Right ventricle myocardium inferior (tissue), 1 donor: ENCODE data around the gene PRADC1. TPM values are rescaled to one million over a fixed set of nuclear protein-coding genes. Genes with fewer than 3 reads are reported as not detected.

Experiments used
- ATAC-seq: fragments of 200-7000 bp; cut with Tn5 transposase; one replicate; pipeline ENCODE4 v1.9.1; 2020; ENCODE audit warnings: mild to moderate bottlenecking, moderate library complexity
- DNase-seq: peaks from one replicate; pipeline ENCODE4 v3.0.0; 2021; ENCODE audit errors: missing footprints
- intact Hi-C: fragments of 100-400 bp; cut with DNase I; formaldehyde crosslinking; loops from one replicate; pipeline ENCODE4 v1.11.0; 2022
- total RNA-seq: library from RNA; stranded (reverse); fragmentation: NEBNext Ultra II Directional; extraction: Animal tissue kit (Norgen Biotek cat#: 25700); gene quantifications from one replicate; pipeline ENCODE4 v1.2.1, GENCODE V29; 2021
- donor health status: DM: no; HTN: yes; CAD: no; lungs with severe emphysema.

Gene PRADC1
- total RNA-seq, 1 donor from 2014 or later = 88.3 TPM

GRCh38 chr2:73244580-73244979 lies 11.5 kb upstream of the PRADC1 start:
- intact Hi-C loops = no loop called here
- DNase-seq (no peak), ATAC-seq (no peak)

- ATAC-seq (peak; percentile 43), DNase-seq (no peak)
- intact Hi-C loops = no loop called here
Observed at GRCh38 chr2:73243884-73244570, 11.0 kb upstream of the PRADC1 start.

- no peak for DNase-seq
- intact Hi-C loops = no loop called here
- no peak for ATAC-seq
Observed at GRCh38 chr2:73239776-73240175, 6.7 kb upstream of the PRADC1 start.

- ATAC-seq (no peak), DNase-seq (no peak)
- intact Hi-C loops = no loop called here
Observed at GRCh38 chr2:73238976-73239375, 5.9 kb upstream of the PRADC1 start.

- intact Hi-C loops = no loop called here
- DNase-seq = no peak
- no peak for ATAC-seq
Observed at GRCh38 chr2:73238149-73238548, 5.1 kb upstream of the PRADC1 start.

- DNase-seq = no peak
- no peak for ATAC-seq
- intact Hi-C loops = no loop called here
Observed at GRCh38 chr2:73237168-73237567, 4.1 kb upstream of the PRADC1 start.

- DNase-seq (no peak), ATAC-seq (no peak)
- intact Hi-C loops = no loop called here
Observed at GRCh38 chr2:73235315-73236028, 2.4 kb upstream of the PRADC1 start.

GRCh38 chr2:73233932-73234832 lies 1.1 kb upstream of the PRADC1 start, which contains the start of gene CCT7:
TSS of gene CCT7 (plus strand) at chr2:73234308. CDS start at chr2:73234379, 71 bp downstream.
- intact Hi-C loops = no loop called here
- ATAC-seq = peak; percentile 89
- peak; percentile 92 for DNase-seq

GRCh38 chr2:73232403-73233153 lies 461 bp downstream of the PRADC1 start:
- no peak for ATAC-seq
- intact Hi-C loops = no loop called here
- no peak for DNase-seq

- intact Hi-C loops = no loop called here
- no peak for ATAC-seq
- no peak for DNase-seq
Observed at GRCh38 chr2:73228631-73229030, 4.4 kb downstream of the PRADC1 start.

GRCh38 chr2:73227086-73227485 lies 6.0 kb downstream of the PRADC1 start:
- ATAC-seq (no peak), DNase-seq (no peak)
- intact Hi-C loops = no loop called here

- intact Hi-C loops = no loop called here
- DNase-seq = no peak
- peak; percentile 27 for ATAC-seq
Observed at GRCh38 chr2:73225513-73226360, 7.3 kb downstream of the PRADC1 start.

- no peak for ATAC-seq
Observed at GRCh38 chr2:73223821-73224220, 9.2 kb downstream of the PRADC1 start.

GRCh38 chr2:73218298-73218697 lies 14.7 kb downstream of the PRADC1 start:
- intact Hi-C loops = no loop called here
- ATAC-seq (no peak), DNase-seq (no peak)

More at GRCh38 chr2:73223821-73224220, 9.2 kb downstream of the PRADC1 start:
- DNase-seq = no peak
- intact Hi-C loops = no loop called here

GRCh38 chr2:73217826-73218225 lies 15.2 kb downstream of the PRADC1 start:
- intact Hi-C loops = no loop called here
- ATAC-seq = no peak

GRCh38 chr2:73217160-73217559 lies 15.9 kb downstream of the PRADC1 start:
- ATAC-seq (no peak), DNase-seq (no peak)
- intact Hi-C loops = no loop called here

More at GRCh38 chr2:73217826-73218225, 15.2 kb downstream of the PRADC1 start:
- no peak for DNase-seq

GRCh38 chr2:73215254-73215653 lies 17.8 kb downstream of the PRADC1 start:
- intact Hi-C loops = no loop called here
- ATAC-seq = no peak

More at GRCh38 chr2:73215254-73215653, 17.8 kb downstream of the PRADC1 start:
- no peak for DNase-seq
